Fibroblast of the aortic adventitia (primary cell): ENCODE measurements around the gene VTI1B. TPM values are rescaled to one million over a fixed set of nuclear protein-coding genes. Genes with fewer than 3 reads are reported as not detected.
"Not testable (repeated sequence)": the region's sequence is repeated elsewhere in the genome, so short reads cannot be mapped to it uniquely, and the experiment has no call there.

Experiments used
- DNase-seq: peaks from one replicate; pipeline ENCODE4 v3.0.0-alpha.2; 2010; ENCODE audit warnings: low read depth
- H3K4me3 ChIP-seq: 2 replicates; pipeline ENCODE4 v1.5.1; 2011; ENCODE audit warnings: low read depth, mild to moderate bottlenecking, control low read depth, low read length, moderate library complexity
- CTCF ChIP-seq: IDR thresholded peaks from 2 replicates; pipeline ENCODE4 v1.5.1; 2011; ENCODE audit warnings: mild to moderate bottlenecking, low read length, control low read depth, inconsistent platforms; ENCODE audit not compliant: insufficient read depth
- total RNA-seq: library from RNA; depleted of rRNA; stranded (reverse); fragments of >200 nt; gene quantifications from 2 replicates; pipeline ENCODE4 v1.2.3, GENCODE V29; 2012; ENCODE audit warnings: low replicate concordance

The VTI1B gene
- total RNA-seq, result 48.5 and 69.0 TPM in 2 replicates

GRCh38 chr14:67674480-67675218 is at the start of gene VTI1B:
VTI1B (minus strand) TSS chr14:67674632; CDS start chr14:67674489, 143 bp downstream.
- peak; percentile 68 for DNase-seq
- TF ChIP-seq CTCF, result peak; percentile 25
- peak within 1 kb of the TSS; percentile 89 for H3K4me3 ChIP-seq

GRCh38 chr14:67722293-67722692 is 47.9 kb upstream of the VTI1B start:
- DNase-seq, result peak; percentile 81
- H3K4me3 ChIP-seq, result no peak overlapping the region

DNA sequence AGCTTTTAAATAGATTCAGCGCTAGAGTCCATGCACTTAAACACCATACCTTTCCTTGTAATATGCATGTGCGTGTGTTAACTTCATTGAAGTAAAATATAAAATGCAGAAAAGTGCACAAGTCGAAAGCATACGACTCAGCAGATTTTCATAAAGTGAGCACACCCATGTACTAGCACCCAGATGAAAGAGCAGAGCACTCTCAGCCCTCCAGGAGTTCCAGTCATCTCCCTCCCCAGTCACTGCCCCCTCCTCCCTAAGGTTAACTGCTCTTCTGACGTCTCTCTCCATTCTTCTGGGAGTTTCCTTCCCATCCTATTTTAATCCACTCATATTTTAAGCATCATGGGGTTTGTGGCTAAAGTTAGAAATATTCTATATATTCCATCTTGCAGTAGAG is 47.4 kb upstream of the VTI1B start:
- DNase-seq, result no peak
- no peak overlapping the region for H3K4me3 ChIP-seq
- no peak for TF ChIP-seq CTCF

More at GRCh38 chr14:67722293-67722692, 47.9 kb upstream of the VTI1B start:
- TF ChIP-seq CTCF, result no peak

GRCh38 chr14:67719866-67720265 is 45.4 kb upstream of the VTI1B start:
- DNase-seq, result no peak
- TF ChIP-seq CTCF, result no peak

DNA sequence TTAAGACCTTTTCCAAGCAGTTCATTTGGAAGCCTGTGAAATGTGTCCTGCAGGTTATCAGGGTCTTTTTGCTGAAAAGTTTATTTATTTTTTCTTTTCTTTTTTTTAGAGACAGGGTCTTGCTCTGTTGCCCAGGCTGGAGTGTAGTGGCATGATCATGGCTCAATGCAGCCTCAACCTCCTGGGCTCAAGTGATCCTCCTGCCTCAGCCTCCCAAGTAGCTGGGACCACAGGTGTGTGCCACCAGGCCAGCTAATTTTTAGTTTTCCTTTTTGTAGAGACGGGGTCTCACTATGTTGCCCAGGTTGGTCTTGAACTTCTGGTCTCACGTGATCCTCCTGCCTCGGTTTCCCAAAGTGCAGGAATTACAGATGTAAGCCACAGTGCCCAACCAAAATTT is 45.0 kb upstream of the VTI1B start:
- not testable (repeated sequence) for DNase-seq, H3K4me3 ChIP-seq

More at GRCh38 chr14:67719866-67720265, 45.4 kb upstream of the VTI1B start:
- H3K4me3 ChIP-seq, result no peak overlapping the region

DNA sequence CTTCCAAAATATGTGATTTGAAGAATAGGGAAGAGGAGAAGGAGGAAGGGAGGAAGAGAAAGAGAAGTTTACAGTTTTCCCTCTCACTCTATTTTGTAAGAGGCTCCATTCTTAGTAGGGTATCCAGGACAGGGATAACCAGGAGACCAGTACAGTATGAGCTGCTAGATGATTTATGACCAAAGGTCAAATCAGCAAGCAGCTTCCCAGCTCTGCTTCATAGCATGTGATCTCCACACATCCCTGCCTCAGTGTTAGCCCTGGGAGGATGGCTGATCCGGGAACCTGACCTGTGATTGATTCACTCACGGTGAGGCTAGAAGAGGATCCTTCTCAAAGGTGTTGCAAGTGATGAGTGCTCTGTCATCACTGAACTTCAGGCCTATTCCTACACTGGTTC is 43.8 kb upstream of the VTI1B start:
- no peak overlapping the region for H3K4me3 ChIP-seq
- no peak for TF ChIP-seq CTCF
- no peak for DNase-seq

DNA sequence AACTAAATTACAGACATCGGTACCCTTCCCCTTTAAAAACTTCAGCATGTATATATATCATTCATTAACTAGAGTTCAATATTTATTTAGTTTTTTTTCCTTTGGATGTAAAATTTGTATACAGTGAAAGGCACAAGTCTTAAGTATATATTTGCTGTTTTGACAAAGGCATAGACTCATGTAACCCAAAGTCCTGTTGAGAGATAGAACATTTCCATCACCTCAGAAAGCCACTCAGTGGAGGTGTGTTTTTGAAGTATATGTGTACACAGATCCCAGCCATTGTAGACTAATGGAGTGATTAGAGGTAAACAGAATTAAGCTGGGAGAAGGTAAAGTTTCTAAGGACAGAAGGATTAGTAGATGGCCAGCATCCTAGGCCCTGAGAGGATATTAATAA is 42.6 kb upstream of the VTI1B start:
- no peak for TF ChIP-seq CTCF
- H3K4me3 ChIP-seq, result no peak overlapping the region
- DNase-seq, result no peak
